NB4 (cell line): ENCODE measurements around the gene CACNA2D3.

Source experiments
- DNase-seq: peaks from one replicate; pipeline ENCODE4 v3.0.0; 2010; ENCODE audit warnings: low read depth
- H3K4me3 ChIP-seq: one replicate; pipeline ENCODE4 v1.5.1; 2011; ENCODE audit warnings: mild to moderate bottlenecking, low read depth, low read length, moderate library complexity
- MYC ChIP-seq: IDR thresholded peaks from 2 replicates; pipeline ENCODE4 v1.6.1; 2011; ENCODE audit warnings: low read depth, low read length
- POLR2A ChIP-seq: IDR thresholded peaks from 2 replicates; pipeline ENCODE4 v1.6.1; 2011; ENCODE audit warnings: mild to moderate bottlenecking; ENCODE audit not compliant: insufficient read length; ENCODE audit errors: extremely low read depth
- TF ChIP-seq, protein P1 (sequence below): IDR thresholded peaks from 2 replicates; pipeline ENCODE4 v1.6.1; 2011; ENCODE audit warnings: low read depth, low read length
- TF ChIP-seq, protein P2 (sequence below): IDR thresholded peaks from one replicate; pipeline ENCODE4 v1.5.1; 2012; ENCODE audit warnings: low read depth, low read length

Gene CACNA2D3

DNA sequence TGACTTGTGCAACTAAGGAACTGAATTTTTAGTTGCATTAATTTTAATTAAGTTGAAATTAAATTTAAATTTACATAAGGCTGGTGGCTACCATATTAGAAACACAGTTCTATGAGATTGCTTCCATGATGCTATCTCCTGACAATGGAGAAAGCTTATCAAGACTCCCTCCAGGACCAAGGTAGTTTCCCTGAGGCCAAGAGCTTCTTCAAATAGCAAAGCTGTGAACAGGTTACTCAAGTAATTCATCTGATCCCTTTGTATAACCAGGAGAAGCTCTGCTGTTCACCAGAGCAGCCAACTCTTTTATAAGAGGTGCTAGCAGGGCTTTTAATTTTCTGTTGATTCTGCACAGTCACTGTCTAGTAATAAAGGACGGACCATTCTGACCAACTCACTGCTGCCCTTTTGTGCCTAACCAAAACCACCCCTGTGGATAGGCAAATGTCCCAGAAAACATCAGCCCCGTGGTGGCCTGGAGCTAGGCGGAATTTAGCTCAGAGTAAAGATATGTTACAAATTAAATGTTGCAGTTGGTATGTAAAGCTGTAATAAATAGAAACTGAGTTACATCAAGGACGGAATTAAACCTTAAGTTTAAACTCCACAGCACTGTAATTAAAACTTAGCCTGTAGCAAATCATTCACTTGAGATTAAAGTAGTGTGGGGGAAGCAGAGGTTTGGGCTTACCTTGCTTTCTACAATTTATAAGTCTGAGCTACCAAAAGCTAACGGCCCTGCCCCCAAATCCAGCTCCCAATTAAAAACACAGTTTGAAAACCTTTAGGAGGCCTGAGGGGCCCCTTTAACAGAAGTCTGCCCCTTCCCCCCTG is 861.1 kb downstream of the CACNA2D3 start:
- H3K4me3 ChIP-seq, result no peak overlapping the region
- DNase-seq, result no peak
- TF ChIP-seq, protein P1, sequence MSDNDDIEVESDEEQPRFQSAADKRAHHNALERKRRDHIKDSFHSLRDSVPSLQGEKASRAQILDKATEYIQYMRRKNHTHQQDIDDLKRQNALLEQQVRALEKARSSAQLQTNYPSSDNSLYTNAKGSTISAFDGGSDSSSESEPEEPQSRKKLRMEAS, result no peak
- no peak for TF ChIP-seq POLR2A
- TF ChIP-seq, protein P2, sequence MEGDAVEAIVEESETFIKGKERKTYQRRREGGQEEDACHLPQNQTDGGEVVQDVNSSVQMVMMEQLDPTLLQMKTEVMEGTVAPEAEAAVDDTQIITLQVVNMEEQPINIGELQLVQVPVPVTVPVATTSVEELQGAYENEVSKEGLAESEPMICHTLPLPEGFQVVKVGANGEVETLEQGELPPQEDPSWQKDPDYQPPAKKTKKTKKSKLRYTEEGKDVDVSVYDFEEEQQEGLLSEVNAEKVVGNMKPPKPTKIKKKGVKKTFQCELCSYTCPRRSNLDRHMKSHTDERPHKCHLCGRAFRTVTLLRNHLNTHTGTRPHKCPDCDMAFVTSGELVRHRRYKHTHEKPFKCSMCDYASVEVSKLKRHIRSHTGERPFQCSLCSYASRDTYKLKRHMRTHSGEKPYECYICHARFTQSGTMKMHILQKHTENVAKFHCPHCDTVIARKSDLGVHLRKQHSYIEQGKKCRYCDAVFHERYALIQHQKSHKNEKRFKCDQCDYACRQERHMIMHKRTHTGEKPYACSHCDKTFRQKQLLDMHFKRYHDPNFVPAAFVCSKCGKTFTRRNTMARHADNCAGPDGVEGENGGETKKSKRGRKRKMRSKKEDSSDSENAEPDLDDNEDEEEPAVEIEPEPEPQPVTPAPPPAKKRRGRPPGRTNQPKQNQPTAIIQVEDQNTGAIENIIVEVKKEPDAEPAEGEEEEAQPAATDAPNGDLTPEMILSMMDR, result no peak
- no peak for TF ChIP-seq MYC

DNA sequence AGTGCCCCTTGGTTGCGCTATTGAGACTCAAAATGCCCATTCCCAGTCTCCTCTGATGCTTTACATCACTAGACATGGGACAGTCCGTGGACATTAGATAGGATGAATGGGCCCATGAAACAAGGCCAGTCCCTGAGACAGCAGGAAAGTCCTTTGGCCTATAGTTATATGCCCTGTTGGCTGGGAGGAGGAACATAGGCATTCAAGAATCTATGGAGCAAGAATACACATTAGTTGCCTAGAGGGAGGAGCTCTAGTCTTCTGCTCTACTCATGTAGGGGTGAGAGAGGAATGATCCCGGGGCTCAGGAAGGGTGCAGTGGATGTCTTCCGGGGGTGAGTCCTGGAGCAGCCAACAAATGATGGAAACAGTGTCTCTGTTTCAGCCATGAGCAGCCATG is 863.5 kb downstream of the CACNA2D3 start:
- no peak for DNase-seq
- H3K4me3 ChIP-seq, result no peak overlapping the region
- TF ChIP-seq, protein P2, result no peak
- TF ChIP-seq, protein P1, result no peak
- TF ChIP-seq POLR2A (no peak), MYC (no peak)

DNA sequence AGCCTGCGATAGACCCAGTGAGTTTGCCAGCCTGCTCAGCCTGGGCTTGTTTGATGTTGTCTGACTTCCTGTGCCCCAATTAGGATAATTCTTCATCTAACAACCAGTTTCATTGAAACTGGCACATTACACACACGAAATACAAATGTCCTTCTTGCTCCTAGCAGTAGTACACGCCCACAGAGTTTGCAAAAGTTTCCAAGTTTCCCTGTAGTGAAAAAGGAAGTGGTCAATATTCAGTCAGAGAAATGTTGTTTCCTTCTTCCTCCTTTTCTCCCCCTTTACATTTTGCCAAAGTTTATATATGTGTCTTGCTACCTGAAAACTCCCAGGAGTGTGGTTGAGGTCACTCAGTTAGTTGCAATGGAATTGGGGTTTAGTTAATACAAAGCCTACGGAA is 863.9 kb downstream of the CACNA2D3 start:
- TF ChIP-seq, protein P1, result no peak
- no peak for TF ChIP-seq MYC
- no peak overlapping the region for H3K4me3 ChIP-seq
- DNase-seq, result peak; percentile 25

DNA sequence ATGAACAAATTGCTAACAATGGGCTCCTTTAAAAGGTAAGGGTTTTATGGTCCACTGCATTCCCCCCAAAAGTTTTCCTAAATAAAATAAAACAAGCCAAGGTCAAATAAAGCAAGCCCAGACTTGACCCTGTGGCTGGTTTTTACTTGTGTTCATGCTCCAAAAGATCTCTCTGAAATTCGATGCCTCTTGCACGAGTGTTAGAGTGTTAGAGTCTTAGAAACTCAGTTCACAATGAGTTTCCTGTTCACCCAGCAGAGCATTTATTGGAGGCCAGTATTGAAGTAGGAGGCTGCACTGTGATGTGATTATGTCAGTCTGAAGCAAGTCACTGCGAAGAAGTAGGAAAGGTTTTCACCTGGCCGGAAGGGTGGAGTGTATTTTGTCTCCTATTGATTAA is 865.4 kb downstream of the CACNA2D3 start:
- H3K4me3 ChIP-seq, result no peak overlapping the region
- DNase-seq, result no peak
- TF ChIP-seq MYC (no peak), POLR2A (no peak)
- TF ChIP-seq, protein P2, result no peak
- TF ChIP-seq, protein P1, result no peak

DNA sequence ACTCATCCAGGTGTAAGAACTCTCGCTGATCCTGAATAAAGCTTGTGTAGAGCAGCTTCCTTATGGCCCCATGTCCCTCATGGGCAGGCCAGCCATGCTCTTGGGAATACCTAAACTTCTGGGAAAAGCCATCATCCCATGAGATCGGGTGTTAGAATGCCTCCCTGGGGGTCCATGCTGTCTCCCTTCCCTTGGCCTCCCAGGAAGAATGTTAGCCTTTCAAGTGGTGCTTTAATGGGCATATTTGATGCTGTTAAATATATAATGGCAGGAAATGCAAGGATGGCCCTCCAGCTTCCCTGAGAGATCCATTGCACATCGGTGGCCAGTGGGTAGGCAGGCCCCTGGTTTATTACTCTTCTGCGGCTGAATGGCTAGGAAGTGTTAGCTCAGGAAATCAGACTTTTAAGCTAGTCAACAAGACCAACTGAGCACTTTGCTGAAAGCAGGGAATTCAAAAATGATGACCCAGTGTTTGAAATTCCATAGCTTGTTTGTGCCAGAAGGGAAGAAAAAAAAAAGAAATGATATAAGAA is 866.0 kb downstream of the CACNA2D3 start:
- no peak for TF ChIP-seq MYC
- TF ChIP-seq, protein P1, result no peak
- no peak for TF ChIP-seq POLR2A
- TF ChIP-seq, protein P2, result no peak
- no peak overlapping the region for H3K4me3 ChIP-seq
- no peak for DNase-seq

DNA sequence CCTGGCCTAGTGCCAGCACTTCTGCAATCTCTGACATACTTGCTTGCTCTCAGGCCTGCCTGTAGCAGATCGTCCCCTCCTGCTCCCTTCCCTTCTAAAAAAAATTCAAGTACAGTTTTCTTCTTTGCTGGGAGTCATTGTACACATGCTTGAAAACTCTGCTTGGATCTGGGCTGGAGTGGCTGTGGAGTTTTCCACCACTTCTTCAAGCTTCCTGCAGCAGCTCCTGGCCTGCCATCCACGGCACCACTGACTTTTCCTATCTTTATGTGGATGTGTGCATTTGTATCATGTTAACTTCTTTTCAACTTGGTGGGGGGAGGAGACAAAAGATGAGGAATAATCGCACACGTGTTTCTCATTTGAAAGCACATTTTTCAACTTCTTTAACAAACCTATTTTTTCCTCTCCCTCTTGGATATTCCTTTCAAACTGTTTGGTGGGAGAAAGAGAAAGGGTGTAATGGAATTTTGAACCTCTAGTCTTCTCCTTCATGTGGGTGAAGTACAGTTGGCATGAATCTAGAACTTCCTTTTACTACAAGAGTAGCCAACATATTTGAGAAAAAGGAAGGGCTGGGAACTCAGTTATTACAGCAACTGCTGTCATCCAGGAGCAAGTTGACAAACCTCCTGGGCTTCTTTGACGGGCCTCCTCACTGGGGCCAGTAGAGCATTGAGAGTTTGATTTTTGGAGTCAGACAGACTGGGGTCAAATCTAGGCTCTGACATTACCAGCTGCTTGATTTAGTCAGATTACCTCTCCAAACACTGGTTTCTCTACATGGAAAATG is 866.7 kb downstream of the CACNA2D3 start:
- no peak for TF ChIP-seq MYC
- no peak overlapping the region for H3K4me3 ChIP-seq
- DNase-seq, result no peak
